HT1080 (cell line): Measurements from ENCODE around the gene MFSD11. TPM values are rescaled to one million over a fixed set of nuclear protein-coding genes. Genes with fewer than 3 reads are reported as not detected.
"Not testable (repeated sequence)": the region's sequence is repeated elsewhere in the genome, so short reads cannot be mapped to it uniquely, and the experiment has no call there.

Experiments used
- DNase-seq: peaks from one replicate; pipeline ENCODE4 v3.0.0-alpha.2; 2015; ENCODE audit warnings: low read depth
- total RNA-seq: library from RNA; depleted of rRNA; stranded (reverse); fragments of >200 nt; shearing (Covaris generic); gene quantifications from 2 replicates; pipeline ENCODE4 v1.2.3, GENCODE V29; 2014

The MFSD11 gene
- total RNA-seq, 1 experiment from 2014 or later = 20.0 TPM

GRCh38 chr17:76707985-76708807, 29.7 kb upstream of the MFSD11 start:
- DNase-seq = no peak

DNA sequence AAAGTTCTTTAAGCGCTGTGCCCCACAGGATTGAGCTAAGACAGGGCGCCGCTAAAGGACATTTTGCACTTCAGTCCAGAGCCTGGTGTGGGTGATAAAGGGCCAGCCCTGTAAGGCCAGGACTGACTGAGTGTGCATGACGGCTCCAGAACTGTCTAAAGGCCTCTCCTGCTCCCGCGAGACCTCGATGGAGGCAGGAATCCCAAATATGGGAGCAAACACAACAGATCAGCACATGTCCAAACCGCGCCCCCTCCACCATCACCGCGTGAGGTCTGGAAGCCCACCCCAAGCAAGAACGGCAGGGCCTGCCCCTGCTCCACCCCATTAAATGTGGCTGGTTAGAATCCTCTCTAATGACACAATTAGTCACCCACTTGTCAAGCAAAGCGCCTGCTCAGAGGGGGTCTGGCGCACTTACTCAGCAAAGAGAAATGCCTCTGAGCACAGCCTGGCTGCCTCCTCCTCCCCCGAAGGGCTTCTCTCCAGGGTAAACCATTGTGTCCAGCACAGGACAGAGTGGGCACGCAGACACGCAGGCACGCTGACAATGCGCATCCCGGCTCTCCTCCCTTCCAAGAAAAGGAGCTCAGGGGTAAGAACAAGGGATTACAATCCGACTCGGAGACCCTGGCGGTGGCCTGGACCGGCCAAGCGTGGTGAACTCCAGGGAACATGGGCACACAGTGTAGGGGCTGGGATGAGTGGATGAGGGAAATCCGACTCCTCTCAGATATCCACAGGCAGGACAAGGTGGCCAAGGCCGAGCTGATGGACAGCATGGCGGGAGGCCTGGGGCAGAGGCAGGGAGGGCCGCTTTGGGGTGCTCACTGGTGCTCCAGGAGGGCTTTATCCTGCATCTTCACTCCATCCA, 28.6 kb upstream of the MFSD11 start:
- DNase-seq = peak; percentile 98

DNA sequence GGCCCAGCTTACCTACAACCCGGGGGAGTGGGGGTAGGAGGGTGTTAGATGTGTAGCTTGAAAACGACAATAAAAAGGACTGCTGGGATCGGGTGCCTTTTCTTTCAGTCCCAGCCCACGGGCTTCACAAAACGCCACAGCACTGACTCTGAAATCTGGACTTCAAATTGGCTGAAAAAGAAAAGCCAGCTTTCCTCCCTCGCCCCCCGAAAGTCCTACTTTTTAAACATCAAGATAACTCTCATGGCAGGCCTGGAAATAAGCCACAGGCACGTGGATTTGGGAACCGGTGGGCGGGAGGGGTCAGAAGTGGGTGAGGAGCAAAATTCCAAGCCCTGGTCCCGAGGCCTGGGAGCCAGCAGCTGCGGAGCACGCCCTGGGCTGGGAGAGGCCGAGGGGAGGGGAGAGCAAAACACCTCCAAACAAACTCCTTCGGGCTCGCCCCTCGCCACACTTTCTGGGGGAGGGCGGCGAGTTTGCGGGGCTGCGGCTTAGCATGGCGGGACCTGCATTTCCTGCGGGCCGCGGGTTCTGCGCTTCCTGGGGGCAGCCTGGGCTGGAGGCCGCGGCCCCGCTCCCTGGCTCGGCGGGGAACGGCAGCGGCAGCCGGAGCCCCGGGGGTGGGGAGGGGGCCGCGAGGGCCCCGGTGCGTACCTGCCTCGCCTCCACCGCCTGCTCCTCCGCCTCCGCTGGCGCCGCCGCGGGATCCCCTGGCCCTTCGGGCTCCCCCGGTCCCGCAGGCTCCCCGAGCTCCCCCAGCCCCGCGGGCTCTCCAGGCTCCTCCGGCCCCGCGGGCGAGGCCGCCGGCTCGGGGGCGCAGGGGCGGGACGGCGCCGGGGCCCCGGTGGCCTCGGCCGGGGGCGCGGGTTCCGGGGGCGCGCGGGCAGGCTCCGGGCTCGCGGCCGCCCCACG, 27.7 kb upstream of the MFSD11 start:
- DNase-seq = not testable (repeated sequence)

DNA sequence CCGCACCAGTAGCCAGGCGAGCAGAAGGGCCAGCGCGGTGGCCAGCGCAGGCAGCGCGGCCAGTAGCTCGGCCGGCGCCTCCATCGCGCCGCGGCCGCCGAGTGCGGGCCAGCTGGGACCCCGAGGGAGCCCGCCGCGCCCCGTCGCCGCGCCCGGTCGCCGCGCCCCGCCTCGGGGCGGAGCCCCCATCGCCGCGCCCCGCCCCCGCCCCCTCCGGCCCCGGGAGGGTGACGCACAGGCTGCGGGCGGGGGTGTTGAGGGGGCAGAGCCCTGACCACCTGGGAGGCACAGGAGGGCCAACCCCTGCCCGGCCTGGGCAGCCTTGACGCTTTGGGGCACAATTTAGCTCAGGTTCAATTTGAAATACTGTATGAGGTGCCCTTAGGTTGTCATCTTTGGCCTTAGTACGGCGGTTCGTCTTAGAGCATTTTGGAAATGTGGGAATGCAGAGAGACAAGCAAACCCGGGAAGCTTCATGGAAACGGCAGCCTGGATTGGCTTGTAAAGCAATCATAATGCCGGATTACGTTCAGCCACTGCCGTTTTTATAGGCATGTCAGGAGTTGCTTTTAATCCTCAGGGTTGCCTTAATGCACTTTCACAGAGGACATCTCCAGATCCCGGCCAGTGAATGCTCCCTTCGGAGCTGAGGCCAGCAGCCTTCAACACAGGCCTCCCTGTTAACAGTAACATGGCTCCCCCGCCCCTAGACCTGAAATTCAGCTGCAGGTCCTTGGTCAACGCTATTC, 26.9 kb upstream of the MFSD11 start, which contains the start of gene MXRA7:
Gene MXRA7, minus strand, starts transcription at position 103 of the 749 bp plus-strand sequence. Its CDS starts 19 bp downstream, at position 84.
- peak; percentile 43 for DNase-seq

DNA sequence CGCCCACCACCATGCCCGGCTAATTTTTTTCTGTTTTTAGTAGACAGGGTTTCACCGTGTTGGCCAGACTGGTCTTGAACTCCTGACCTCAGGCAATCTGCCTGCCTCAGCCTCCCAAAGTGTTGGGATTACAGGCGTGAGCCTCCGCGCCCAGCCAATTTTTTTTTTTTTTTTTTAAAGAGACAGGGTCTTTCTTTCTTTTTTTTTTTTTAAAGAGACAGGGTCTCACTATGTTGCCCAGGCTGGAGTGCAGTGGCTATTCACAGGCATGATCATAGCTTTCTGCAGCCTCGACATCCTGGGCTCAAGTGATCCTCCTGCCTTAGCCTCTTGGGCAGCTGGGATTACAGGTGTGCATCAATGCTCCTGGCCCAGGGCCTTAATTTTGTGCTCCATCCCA, 25.6 kb upstream of the MFSD11 start:
- not testable (repeated sequence) for DNase-seq

DNA sequence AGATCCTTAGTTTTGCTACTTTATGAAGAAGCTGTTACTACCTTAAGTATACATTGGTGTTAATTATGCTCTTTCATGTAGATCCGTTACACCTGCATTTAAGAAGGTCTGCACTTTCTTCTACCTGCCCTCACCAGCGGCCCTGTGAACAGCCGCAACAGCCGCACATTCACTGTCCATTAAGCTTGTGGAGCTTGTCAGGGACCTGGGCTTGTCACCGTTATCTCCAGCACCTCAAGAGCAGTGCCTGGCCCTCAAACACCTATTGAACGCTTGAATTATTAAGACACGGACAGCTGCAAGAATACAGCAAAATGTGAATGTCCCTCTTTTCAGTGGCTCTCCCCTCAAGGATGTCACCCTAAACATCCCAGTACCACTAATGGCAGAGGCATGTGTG, 24.2 kb upstream of the MFSD11 start:
- no peak for DNase-seq

DNA sequence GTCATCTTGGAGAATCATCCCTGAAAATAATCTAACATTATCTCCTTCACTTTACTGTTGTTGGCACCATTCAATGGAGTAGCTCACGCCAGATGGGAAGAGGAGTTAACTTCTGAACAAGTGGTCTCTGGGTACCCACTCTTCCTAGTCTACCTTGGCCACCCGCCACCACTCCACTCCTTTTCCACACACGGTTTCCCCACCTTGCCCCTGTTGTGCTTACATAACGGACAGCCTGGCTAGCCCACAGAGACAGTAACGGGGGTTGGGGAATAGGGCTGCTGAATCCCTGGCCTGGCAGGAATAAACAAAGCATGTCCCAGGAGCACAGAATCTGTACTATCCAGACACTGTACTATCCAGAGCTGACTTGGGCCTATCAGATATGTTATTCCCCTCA, 23.6 kb upstream of the MFSD11 start:
- no peak for DNase-seq

DNA sequence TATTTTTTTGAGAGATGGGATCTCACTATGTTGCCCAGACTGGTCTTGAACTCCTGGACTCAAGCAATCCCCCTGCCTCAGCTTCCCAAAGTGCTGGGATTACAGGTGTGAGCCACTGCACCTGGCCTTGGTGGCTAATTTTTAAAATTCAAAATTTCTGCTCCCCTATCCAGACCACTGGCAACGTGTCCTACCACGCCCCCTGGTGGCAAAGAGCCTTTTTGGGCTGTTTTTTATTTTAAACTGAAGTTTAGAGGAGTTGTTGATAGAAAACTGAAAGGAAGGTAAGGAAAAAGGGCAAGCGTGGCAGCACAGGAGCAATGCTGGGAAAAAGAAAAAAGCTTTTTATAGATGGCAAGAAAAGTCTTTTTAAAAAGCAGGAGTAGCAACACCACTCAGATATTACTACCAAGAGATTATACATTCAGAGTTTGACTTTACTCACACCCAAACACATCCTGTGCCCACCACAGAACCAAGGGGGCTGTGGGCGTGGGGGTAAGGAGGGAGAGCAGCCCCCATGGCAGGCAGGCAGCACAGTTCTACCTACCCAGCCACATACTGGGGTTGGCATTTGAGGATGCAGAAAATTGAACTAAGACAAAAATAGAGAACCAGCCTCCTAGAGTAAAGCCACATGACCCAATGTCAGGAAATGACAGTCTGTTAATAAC, 23.0 kb upstream of the MFSD11 start:
- DNase-seq = no peak

DNA sequence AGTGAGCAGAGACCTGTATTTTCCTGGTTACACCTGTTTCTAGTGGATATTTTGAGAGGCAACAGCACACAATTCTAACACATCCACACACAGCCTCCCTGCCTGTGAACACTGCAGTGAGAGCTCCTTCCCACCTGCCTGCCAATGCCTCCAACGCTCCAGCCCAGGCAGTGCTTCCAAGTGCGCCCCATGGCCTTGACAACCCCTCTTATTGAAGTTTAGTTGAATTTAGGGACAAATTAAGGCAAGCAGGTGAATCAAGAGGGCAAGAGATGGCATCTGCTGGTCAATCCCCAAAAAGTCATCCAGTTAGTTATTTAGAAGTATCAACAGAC, 22.5 kb upstream of the MFSD11 start:
- no peak for DNase-seq

DNA sequence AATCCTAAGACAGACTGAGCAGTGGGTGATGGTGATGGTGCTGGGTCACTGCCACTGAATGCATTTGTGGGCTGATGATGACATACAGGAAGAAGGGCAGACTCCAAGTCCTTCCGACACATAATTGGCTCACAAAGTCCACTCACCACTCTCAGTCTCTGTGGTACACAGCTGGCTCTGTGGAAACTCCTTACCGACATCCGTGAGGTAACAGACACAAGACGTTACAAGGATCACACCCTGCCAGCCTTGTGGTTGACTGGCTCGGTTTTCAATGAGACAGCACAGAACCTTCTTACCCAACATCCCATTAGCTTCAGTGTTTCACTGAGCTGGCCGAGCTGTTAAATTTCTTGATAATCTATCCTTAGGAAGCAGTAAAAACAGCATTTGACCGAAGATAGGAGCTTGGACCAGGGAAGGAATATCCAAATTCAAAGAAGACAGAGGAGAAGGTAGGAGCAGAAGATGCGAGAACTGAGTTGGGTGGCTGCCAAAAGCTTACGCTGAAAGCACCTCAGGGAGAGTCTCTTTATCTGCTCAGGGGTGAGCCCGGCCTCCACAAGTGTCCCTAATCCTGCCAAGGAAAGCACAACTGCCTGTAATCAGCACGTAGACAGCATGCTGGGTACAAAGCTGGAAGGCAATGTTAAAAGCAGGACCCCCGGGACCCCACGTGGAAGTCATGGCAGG, 21.6 kb upstream of the MFSD11 start:
- peak; percentile 97 for DNase-seq

DNA sequence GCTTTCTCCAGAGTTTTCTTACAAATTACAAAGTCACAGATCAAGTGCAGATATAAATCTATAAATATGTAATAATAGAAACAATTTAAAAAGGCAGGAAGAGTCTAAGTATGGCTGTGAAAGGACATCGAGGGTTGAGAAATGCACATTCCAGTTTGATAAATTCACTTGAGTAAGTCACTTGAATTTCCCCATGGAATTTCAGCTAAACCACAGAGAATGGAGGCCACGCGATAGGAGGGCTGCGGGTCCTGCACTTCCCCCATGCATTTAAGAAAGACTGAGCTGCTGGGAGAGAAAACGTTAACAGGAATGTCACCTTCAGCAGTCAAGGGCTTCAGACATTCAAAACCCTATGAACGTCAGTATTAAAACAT, 21.1 kb upstream of the MFSD11 start:
- DNase-seq = peak; percentile 56

- no peak for DNase-seq
Measured at GRCh38 chr17:76718516-76718915, 19.4 kb upstream of the MFSD11 start.

DNA sequence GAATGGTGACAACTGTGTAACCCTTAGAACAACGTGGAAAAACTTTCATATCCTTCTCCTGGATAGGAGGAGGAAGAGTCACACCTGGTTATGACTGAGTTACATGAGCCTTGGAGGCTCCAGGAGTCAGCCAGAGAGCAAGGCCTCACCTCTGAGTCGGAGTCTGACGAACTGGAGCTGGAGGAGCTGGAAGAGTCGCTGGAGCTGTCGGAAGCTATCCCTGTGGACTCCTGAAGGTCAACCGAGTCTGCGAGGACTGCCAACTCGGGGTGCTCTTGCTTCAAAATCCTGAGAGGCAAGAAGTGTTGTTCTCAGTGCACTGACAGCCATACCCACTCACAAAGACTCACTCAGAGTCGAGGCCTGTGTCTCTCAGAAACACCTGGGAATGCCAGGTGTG, 17.7 kb upstream of the MFSD11 start:
- DNase-seq = no peak

- DNase-seq = no peak
Measured at GRCh38 chr17:76720941-76721340, 17.0 kb upstream of the MFSD11 start.

DNA sequence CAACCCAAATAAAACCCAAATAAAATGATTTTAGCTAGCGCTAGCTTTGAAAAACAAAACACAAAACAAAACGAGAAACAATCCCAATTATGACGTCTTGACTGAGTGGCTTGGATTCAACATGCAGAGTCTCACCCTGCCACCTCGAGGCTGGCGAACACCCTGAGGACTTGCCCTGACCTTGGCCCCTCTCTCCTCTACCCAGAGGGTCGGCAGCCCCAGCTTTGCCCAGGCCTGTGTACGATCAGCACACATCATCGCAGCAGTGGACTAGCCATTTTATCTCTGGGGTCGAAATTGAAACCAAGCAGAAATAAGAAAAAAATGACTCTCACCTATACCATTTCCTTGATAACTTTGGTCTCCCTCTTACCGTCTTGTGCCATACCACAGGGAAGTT, 16.5 kb upstream of the MFSD11 start:
- no peak for DNase-seq

DNA sequence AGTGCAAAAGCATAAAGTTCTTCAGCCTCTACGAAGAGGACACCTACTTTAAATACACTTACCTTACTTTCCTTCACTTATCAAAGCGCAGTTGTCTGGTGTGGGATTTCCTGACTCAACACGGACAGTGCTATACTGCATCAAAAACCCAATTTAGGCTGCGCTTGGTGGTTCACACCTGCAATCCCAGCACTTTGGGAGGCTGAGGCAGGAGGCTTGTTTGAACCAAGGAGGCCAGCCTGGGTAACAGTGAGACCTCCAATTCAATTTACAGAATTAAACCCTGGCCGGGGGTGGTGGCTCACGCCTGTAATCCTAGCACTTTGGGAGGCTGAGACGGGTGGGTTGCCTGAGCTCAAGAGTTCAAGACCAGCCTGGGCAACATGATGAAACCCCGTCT, 15.6 kb upstream of the MFSD11 start:
- DNase-seq = no peak

DNA sequence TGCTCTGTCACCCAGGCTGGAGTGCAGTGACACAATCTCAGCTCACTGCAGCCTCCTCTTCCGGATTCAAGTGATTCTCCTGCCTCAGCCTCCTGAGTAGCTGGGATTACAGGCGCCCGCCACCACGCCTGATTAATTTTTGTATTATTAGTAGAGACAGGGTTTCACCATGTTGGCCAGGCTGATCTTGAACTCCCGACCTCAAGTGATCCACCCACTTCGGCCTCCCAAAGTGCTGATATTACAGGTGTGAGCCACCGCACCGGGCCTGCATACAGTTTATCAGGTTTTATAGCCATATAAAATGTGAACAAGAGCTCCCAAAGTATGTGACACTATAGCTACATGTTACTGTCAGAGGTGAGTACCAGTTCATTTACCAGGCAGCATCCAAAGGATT, 14.9 kb upstream of the MFSD11 start:
- not testable (repeated sequence) for DNase-seq

GRCh38 chr17:76723812-76724211, 14.1 kb upstream of the MFSD11 start:
- no peak for DNase-seq

GRCh38 chr17:76725580-76726230, 12.2 kb upstream of the MFSD11 start:
- no peak for DNase-seq
